Osteocyte (in vitro differentiated cells): ENCODE results near the gene GSG1L. TPM values are rescaled to one million over a fixed set of nuclear protein-coding genes. Genes with fewer than 3 reads are reported as not detected.

Experiments used
- DNase-seq: peaks from one replicate; pipeline ENCODE4 v3.0.0; 2021; ENCODE audit warnings: mixed read lengths; ENCODE audit not compliant: unreplicated experiment; ENCODE audit errors: extremely low spot score
- H3K27ac Mint-ChIP-seq: one replicate; pipeline ENCODE4 v1.8.0; 2021; ENCODE audit warnings: mild to moderate bottlenecking, mixed read lengths; ENCODE audit not compliant: unreplicated experiment
- H3K27me3 Mint-ChIP-seq: one replicate; pipeline ENCODE4 v1.8.0; 2021; ENCODE audit warnings: mixed read lengths; ENCODE audit not compliant: unreplicated experiment
- H3K36me3 Mint-ChIP-seq: one replicate; pipeline ENCODE4 v1.8.0; 2021; ENCODE audit warnings: mixed read lengths; ENCODE audit not compliant: unreplicated experiment
- H3K4me1 Mint-ChIP-seq: one replicate; pipeline ENCODE4 v1.8.0; 2021; ENCODE audit warnings: mixed read lengths; ENCODE audit not compliant: unreplicated experiment
- H3K4me3 Mint-ChIP-seq: one replicate; pipeline ENCODE4 v1.8.0; 2021; ENCODE audit warnings: mild to moderate bottlenecking, moderate library complexity, mixed read lengths; ENCODE audit not compliant: unreplicated experiment
- H3K9me3 Mint-ChIP-seq: one replicate; pipeline ENCODE4 v1.8.0; 2021; ENCODE audit warnings: mixed read lengths; ENCODE audit not compliant: unreplicated experiment
- CTCF ChIP-seq: fragments of 200-600 bp; sonication (generic); IDR thresholded peaks from 2 replicates; pipeline ENCODE4 v1.5.0; 2021; ENCODE audit warnings: antibody characterized with exemption, mild to moderate bottlenecking, moderate library complexity
- total RNA-seq: library from RNA; stranded (reverse); gene quantifications from 2 replicates; pipeline ENCODE4 v1.2.1, GENCODE V29; 2021

Gene GSG1L
- total RNA-seq, 1 donor from 2014 or later = not detected

- TF ChIP-seq CTCF = no peak
- Mint-ChIP-seq H3K9me3 (no peaks in the 10 kb centered on the region), H3K27ac (no peak overlapping the region), H3K4me3 (no peak overlapping the region), H3K4me1 (no peaks in the 10 kb centered on the region), H3K27me3 (no peaks in the 10 kb centered on the region), H3K36me3 (no peaks in the 10 kb centered on the region)
- no peak for DNase-seq
These were observed 156.6 kb downstream of the GSG1L start for GRCh38 chr16:27906883-27907282.

GRCh38 chr16:27903046-27903655, 160.4 kb downstream of the GSG1L start:
- H3K27me3 Mint-ChIP-seq = no peaks in the 10 kb centered on the region
- no peaks in the 10 kb centered on the region for H3K4me1 Mint-ChIP-seq
- DNase-seq = no peak
- no peak for TF ChIP-seq CTCF
- no peaks in the 10 kb centered on the region for H3K9me3 Mint-ChIP-seq
- no peaks in the 10 kb centered on the region for H3K36me3 Mint-ChIP-seq
- H3K27ac Mint-ChIP-seq = no peak overlapping the region
- no peak overlapping the region for H3K4me3 Mint-ChIP-seq

GRCh38 chr16:27902551-27902950, 161.0 kb downstream of the GSG1L start:
- H3K4me1 Mint-ChIP-seq = no peaks in the 10 kb centered on the region
- TF ChIP-seq CTCF = no peak
- H3K4me3 Mint-ChIP-seq = no peak overlapping the region
- no peak overlapping the region for H3K27ac Mint-ChIP-seq
- H3K9me3 Mint-ChIP-seq = no peaks in the 10 kb centered on the region
- DNase-seq = no peak
- H3K27me3 Mint-ChIP-seq = no peaks in the 10 kb centered on the region
- no peaks in the 10 kb centered on the region for H3K36me3 Mint-ChIP-seq

- Mint-ChIP-seq H3K4me3 (no peak overlapping the region), H3K27ac (no peak overlapping the region), H3K36me3 (no peaks in the 10 kb centered on the region), H3K27me3 (no peaks in the 10 kb centered on the region), H3K4me1 (no peaks in the 10 kb centered on the region), H3K9me3 (no peaks in the 10 kb centered on the region)
- no peak for DNase-seq
- TF ChIP-seq CTCF = no peak
These were observed 161.6 kb downstream of the GSG1L start for GRCh38 chr16:27901956-27902355.

- Mint-ChIP-seq H3K36me3 (no peaks in the 10 kb centered on the region), H3K9me3 (no peaks in the 10 kb centered on the region), H3K27ac (no peak overlapping the region), H3K4me3 (no peak overlapping the region), H3K27me3 (no peaks in the 10 kb centered on the region), H3K4me1 (no peaks in the 10 kb centered on the region)
- DNase-seq = no peak
- no peak for TF ChIP-seq CTCF
These were observed 163.8 kb downstream of the GSG1L start for GRCh38 chr16:27899736-27900135.
